Ovary (tissue), 9 donors: ENCODE data around the gene TTC7B. TPM values are rescaled to one million over a fixed set of nuclear protein-coding genes. Genes with fewer than 3 reads are reported as not detected.

Experiments
- DNase-seq, 5 donors: peaks; one replicate each; pipeline ENCODE4 v3.0.0-alpha.2; 2019 to 2020
- H3K27ac ChIP-seq, 2 donors: fragments of 200-600 bp; one replicate each; pipeline versions ENCODE4 v1.5.1 to v1.8.0; 2019 to 2022
- H3K27me3 ChIP-seq: fragments of 200-600 bp; one replicate; pipeline ENCODE4 v1.8.0; 2022
- H3K36me3 ChIP-seq: fragments of 200-600 bp; sonication (generic); one replicate; pipeline ENCODE4 v1.5.1; 2019
- H3K4me1 ChIP-seq: one replicate; pipeline ENCODE4 v1.8.1; 2013; ENCODE audit warnings: mild to moderate bottlenecking, moderate library complexity; ENCODE audit not compliant: insufficient read depth
- H3K4me3 ChIP-seq: fragments of 200-600 bp; sonication (generic); one replicate; pipeline ENCODE4 v1.5.1; 2017
- H3K9me3 ChIP-seq, 2 donors: fragments of 200-600 bp in 1 of 2; sonication (generic) in 1 of 2; one replicate each; pipeline versions ENCODE4 v1.5.1 to v1.8.1; 2013 to 2019; ENCODE audit warnings: mild to moderate bottlenecking in 1 of 2, moderate library complexity in 1 of 2
- CTCF ChIP-seq, 3 donors: fragments of 450-650 bp in 2 of 3; fragments of 200-600 bp in 1 of 3; IDR thresholded peaks; one replicate each; pipeline versions ENCODE4 v1.5.1 to v1.8.0; 2016 to 2022; ENCODE audit warnings: antibody characterized with exemption in 3 of 3, mild to moderate bottlenecking in 1 of 3
- EP300 ChIP-seq: sonication (generic); formaldehyde crosslinking; IDR thresholded peaks from one replicate; pipeline ENCODE4 v1.6.1; 2017; ENCODE audit warnings: antibody characterized with exemption
- POLR2A ChIP-seq: fragments of 450-650 bp; IDR thresholded peaks from one replicate; pipeline ENCODE4 v1.6.1; 2017; ENCODE audit warnings: antibody characterized with exemption, mild to moderate bottlenecking, moderate library complexity
- WGBS, 3 donors: extraction: QIAGEN DNeasy Blood & Tissue Kit in 1 of 3; methylation state at CpG; one replicate each; pipeline versions ENCODE4 v1.1.5 to v1.1.7; 2013 to 2017; 5-methylcytosine and 5-hydroxymethylcytosine counted together
- intact Hi-C, 4 donors: fragments of 100-400 bp; cut with DNase I; formaldehyde crosslinking; loops; one replicate each; pipeline versions ENCODE4 v1.11.0 to v1.15.1; 2022 to 2023
- polyA plus RNA-seq, 2 donors: library from polyadenylated mRNA; stranded (reverse); fragments of 200-250 nt in 1 of 2; fragments of 350-450 nt in 1 of 2; fragmentation: Illumina TruSeq in 1 of 2; extraction: RNeasy Lipid Tissue Mini Kit (QIAGEN cat#74804) in 1 of 2; gene quantifications; one replicate each; pipeline ENCODE4 v1.2.3, GENCODE V29; 2013 to 2014
- total RNA-seq, 7 donors: library from RNA; depleted of rRNA in 2 of 7; stranded (reverse); fragments of >200 nt in 2 of 7; fragmentation: NEBNext Ultra II Directional in 3 of 7; extraction: Animal tissue kit (Norgen Biotek cat#: 25700) in 3 of 7; gene quantifications; one replicate each; pipeline versions ENCODE4 v1.1.0 to v1.2.4, GENCODE V29; 2016 to 2023
- donor health status: DM: no; HTN: no; CAD: no; lungs with moderate emphysema.
- donor health status: DM: no; HTN: no; CAD: no.
- donor health status: Bipolar disorder and iron deficiency.
- donor health status: DM: yes; HTN: yes; CAD: no.
- donor health status: DM: no; HTN: no; CAD: no.
- donor health status: DM: yes; HTN: yes; CAD: no.

Gene TTC7B
- total and polyA plus RNA-seq, 9 donors = 18.2 to 39.5 (median 34.2) TPM

DNA sequence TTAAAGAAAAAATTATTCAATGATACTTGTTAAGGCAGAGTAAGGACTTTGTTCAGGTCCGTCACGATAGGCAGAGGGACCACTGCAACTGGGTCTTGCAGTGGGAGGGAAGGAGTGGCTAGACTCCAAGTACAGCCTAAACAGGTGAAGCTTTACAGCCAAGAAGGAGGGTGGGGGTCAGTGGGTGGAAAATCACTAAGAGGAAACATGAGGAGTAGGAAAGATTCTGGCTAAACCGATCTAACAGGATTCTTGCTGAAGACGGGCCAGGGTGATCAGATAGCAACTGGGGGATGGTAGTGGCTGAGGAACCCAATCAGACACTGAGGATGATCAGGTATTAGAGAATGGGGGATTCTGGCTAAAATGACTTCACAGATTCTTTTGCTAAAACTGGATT is 100.2 kb downstream of the TTC7B start:
- no peak for DNase-seq
- Histone ChIP-seq H3K9me3 (no peaks in the 10 kb centered on the region), H3K27ac (no peak overlapping the region), H3K4me1 (no peaks in the 10 kb centered on the region), H3K27me3 (no peaks in the 10 kb centered on the region), H3K4me3 (no peak overlapping the region), H3K36me3 (no peaks in the 10 kb centered on the region)
- TF ChIP-seq POLR2A = no peak
- TF ChIP-seq CTCF (IDR thresholded peaks at IDR 0.05) = no peak
- no peak for TF ChIP-seq EP300
- WGBS, 3 donors = 85 to 88% (median 86%) methylated on average over 4 of the region's 4 CpGs
- intact Hi-C loops = no loop called here

DNA sequence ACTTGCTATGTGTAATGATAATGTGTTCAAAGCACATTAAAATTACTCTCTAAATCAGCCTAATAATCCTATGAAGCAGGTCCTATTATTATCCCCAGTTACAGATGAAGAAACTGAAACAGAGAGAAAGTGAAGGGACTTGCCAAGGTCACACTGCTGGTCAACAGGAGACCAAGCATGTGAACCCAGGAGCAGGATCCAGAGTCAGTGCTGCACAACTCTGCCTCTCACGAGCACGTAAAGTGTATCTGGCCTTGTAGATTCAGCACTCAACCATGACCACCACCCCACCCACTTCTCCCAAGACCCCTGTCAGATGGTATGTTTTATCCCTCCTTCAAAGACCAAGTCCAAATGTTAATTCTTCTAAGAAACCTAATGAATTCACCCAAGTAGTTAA is 100.7 kb downstream of the TTC7B start:
- Histone ChIP-seq H3K4me1 (no peaks in the 10 kb centered on the region), H3K27me3 (no peaks in the 10 kb centered on the region), H3K9me3 (no peaks in the 10 kb centered on the region), H3K27ac (no peak overlapping the region), H3K36me3 (no peaks in the 10 kb centered on the region), H3K4me3 (no peak overlapping the region)
- no peak for TF ChIP-seq CTCF (IDR thresholded peaks at IDR 0.05)
- WGBS, 3 donors = 94 to 97% (median 97%) methylated on average over 2 of the region's 2 CpGs
- intact Hi-C loops = no loop called here
- no peak for DNase-seq

DNA sequence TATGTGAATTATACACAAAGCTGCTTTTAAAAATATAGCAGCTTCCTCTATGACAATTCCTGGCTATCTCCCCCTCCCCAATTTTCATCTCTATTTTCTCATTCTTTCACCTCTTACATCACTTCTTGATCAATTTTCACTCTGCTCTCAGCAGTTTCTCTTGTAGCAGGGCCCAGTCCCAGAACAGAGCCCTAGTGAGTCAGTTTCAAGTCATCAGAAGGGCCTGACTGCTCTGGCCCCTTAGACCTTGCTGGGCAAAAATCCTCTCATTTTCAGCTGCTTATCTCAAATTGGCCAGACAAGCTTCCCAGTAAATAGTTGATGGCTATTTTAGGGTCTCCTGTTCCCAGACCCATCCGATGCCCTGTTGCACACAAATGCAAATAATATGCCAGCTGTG is 101.4 kb downstream of the TTC7B start:
- intact Hi-C loops = no loop called here
- Histone ChIP-seq H3K36me3 (no peaks in the 10 kb centered on the region), H3K9me3 (no peaks in the 10 kb centered on the region), H3K4me3 (no peak overlapping the region), H3K4me1 (no peaks in the 10 kb centered on the region), H3K27me3 (no peaks in the 10 kb centered on the region), H3K27ac (no peak overlapping the region)
- no peak for DNase-seq
- WGBS, 3 donors = 81 to 90% (median 84%) methylated on average over 1 of the region's 1 CpG
- TF ChIP-seq POLR2A = no peak
- TF ChIP-seq EP300 = no peak
- no peak for TF ChIP-seq CTCF (IDR thresholded peaks at IDR 0.05)

DNA sequence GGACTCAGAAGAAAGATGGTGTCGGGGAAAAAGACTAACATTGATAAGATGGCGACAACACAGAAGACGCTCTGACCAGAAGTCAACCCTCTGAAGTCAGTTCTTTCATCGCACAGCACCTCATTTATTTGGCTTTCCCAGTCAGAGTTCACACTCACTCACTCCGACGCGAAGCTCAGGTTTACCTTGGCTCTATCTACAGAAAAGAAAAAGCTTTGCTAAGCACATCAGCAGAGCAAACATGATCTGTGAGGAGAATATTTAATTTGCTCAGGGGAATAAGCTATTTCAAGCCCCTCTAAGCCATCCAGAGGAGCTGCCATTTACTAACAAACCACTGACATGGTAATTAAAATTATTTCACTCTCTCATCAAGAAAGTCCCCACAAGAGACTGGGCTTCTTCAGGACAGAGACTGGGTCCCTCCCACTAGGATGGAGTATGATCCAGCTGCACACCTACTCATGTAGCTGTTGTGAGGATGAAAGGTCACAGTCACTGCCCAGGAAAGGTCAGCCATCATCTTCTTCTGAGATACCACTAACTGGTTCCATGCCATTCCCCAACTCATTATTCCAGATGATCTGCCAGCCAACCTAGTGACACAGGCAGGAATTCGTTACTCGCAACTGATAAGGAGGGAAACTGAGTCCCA is 111.4 kb downstream of the TTC7B start:
- 88 to 98% (median 96%) methylated on average over 9 of the region's 9 CpGs for WGBS, 3 donors
- no peak for TF ChIP-seq POLR2A
- no peak for TF ChIP-seq CTCF (IDR thresholded peaks at IDR 0.05)
- no peak for TF ChIP-seq EP300

More for the DNA sequence above, 111.4 kb downstream of the TTC7B start:
- H3K4me3 ChIP-seq = no peak overlapping the region
- no peaks in the 10 kb centered on the region for H3K9me3 ChIP-seq
- no peak overlapping the region for H3K27ac ChIP-seq
- H3K36me3 ChIP-seq = no peaks in the 10 kb centered on the region
- no peaks in the 10 kb centered on the region for H3K27me3 ChIP-seq
- no peak for DNase-seq
- intact Hi-C loops = no loop called here
- no peaks in the 10 kb centered on the region for H3K4me1 ChIP-seq
